SK-N-DZ (cell line): ENCODE results near the gene PTRH2.

Experiments used
- DNase-seq: peaks from one replicate; pipeline ENCODE4 v3.0.0-alpha.2; 2015; ENCODE audit warnings: low spot score

PTRH2 gene

DNA sequence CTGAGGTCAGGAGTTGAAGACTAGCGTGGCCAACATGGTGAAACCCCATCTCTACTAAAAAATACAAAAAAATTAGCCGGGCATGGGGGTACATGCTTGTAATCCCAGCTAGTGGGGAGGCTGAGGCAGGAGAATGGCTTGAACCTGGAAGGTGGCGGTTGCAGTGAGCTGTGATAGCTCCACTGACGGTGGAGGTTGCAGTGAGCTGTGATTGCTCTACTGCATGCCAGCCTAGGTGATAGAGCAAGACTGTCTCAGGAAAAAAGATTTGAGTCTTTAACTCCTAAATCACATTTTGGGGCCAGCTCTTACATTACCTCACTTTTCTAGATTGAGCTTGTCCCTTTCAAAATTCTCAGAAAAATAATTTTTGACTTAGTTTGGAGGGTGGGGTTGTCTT, 15.4 kb upstream of the PTRH2 start:
- DNase-seq, result no peak

DNA sequence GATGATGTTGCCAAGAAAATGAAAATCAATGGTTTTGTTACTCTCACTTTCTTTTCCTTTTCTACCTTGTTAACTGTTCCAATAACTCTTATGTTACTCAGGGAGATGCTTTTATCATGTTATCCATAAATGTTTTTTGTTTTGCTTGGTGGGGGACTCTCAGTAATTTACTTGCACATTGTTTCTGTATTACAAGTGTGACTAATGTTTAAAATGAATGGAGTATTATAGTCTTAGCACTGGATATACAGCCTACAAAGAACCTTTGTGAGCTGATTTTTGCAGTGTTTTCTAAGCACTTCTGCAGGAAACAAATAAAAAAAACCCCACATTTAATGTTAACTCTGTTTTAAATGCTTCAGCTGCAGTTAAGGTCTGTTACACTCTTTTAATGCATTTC, 12.3 kb upstream of the PTRH2 start:
- DNase-seq, result no peak

DNA sequence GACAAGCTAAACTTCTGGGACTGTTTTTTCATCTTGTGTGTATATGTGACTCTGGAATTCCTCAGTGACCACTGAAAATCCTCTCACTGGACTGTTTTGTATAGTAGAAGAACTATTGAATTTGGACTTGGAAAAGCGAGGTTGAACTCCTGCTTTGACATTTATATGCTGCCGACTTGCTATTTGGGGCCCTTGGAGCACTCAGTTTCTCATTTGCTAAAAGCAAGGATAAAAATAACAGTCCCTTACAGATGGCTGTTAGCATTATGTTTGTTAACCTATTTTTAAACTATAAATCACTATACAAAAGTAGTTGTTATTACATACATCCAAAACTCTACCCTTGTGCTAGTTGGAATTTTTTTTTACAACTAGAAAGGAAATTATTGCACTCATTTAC, 9.2 kb upstream of the PTRH2 start:
- DNase-seq, result no peak

DNA sequence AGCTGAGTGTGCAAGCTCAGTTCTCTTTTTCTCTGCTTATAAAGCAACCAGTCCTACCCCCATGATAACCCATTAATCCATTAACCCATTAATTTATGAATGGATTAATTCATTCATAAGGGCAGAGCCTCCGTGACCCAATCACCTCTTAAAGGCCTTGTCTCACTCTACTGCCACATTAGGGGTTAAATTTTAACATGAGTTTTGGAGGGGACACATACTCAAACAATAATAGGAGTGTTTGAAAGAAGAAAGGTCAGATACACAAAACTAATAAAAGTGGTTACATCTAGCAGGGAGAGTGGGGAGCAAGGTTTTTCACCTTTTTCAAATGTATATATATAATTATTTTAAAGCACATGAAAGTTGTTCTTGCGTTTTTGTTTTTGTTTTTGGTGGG, 7.0 kb upstream of the PTRH2 start:
- DNase-seq, result no peak

DNA sequence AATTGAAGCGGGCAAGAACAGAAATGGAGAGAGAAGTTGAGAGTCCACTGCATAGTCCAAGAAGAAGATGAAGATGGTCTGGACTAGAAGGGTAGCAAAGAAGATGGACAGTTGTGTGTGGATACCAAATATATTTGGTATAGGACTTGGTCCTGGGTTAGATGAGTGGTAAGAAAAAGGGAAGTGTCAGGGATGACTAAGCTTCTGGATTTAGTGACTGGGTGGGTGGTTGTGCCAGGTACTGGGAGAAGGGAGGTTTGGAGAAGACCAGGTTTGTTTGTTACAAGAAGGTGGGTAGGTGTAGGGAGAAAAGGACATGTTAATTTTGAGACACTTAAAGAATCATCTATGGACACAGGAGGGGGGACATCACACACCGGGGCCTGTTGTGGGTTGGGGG, 5.6 kb upstream of the PTRH2 start:
- no peak for DNase-seq

DNA sequence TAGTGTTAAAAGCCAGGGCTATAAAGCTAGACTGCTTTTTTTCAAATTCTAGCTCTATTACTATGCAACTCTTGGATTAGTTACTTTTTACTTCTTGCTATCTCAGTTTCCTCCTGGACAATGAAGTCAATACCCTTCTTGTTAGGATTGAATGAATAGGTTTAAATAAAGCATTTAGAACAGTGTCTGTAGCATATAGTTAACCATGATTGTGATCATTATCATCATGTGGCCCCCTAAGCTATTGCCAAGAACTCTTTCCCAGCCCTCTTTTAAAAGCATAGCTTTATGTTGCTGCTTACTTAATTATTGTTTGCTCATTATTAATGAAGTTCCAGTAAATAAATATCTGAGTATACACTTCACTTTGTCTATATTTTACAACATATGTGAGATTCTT, 4.7 kb upstream of the PTRH2 start:
- no peak for DNase-seq

DNA sequence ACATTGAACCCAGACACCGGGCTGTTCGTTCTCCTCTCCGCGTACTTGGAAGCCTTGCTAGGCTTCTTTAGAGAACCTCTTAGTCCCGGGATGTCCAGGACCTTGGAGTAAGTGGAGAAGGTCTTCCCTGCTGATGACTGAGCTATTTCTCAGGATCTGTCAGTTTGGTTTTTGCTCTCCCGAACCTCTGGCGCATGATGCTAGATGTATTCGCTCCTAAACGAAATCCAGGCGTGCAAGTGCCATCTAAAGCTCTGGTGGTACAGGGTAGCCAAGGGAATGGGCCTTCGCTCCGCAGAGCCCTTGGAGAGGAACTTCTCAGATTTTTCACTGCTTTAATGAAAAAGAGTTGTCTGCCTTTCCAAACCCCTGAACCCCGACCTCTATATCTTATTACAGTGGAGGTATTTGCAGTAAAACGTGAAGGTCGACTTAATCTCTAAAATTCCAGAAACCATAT, 771 bp upstream of the PTRH2 start:
- no peak for DNase-seq

DNA sequence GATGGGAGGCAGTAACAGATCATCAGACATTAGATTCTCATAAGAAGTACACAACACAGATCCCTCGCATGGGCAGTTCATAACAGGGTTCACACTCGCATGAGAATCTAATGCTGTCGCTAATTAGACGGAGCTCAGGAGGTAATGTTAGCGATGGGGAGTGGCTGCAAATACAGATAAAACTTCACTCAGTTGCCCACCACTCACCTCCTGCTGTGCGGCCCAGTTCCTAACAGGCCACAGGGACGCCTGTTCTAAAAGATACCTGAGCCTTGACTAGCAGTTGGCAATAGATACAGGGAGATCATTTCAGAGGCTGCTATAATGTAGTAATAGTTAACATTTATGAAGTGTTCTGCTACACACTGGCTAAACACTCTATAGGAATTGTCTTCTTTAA, 4.9 kb downstream of the PTRH2 start:
- DNase-seq, result no peak

DNA sequence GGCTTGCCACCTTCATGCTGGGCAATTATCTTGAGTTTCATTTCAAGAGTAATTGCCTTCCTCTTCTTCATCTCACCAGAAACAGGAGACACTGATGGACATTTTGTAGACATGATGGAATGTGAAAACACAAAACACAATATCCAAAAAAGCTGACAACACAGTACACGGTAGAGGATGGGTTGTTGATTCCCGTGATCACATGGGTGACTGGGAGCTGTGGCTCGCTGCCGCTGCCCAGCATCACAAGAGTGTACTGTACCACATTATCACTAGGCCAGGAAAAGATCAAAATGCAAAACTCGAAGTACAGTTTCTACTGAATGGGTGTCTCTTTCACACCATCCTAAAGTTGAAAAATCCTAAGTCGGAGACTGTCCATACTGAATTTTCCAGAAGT, 7.4 kb downstream of the PTRH2 start:
- DNase-seq, result no peak

DNA sequence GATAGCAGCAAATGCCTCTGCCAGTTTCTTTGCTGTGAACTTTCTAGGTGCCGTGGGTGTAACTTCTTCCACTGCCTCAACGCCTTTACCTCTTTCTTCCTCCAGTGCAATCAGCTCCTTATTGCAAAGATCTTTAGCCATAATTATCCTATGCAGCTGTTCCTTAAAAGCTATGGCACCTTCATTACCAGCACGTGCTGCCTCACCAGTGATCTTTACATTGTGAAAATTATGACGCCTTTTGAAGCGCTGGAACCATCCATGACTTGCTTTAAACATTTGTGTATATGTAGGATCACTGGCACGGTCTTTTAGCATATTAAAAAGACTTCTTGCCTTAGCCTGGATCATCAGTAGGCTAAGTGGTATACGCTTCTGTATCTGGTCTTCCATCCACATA, 8.0 kb downstream of the PTRH2 start:
- no peak for DNase-seq

DNA sequence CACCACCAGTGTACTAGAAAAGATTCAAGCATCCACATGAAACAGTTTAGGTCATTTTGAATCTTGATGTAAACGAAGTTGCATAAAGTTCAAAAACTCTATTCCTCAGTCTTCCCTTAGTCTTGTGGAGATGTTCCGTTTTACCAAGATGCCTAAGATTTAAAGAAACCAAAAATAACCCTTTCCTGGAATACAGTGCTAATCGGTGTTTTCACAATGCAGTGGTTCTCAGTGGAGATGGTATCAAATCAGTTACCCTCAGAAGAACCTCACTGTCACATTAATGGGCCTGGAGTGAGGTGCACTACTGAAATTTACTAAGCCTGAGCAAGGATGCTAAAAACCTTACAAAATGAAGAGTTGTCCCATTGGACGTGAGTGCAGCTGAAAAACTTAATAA, 9.1 kb downstream of the PTRH2 start:
- no peak for DNase-seq

DNA sequence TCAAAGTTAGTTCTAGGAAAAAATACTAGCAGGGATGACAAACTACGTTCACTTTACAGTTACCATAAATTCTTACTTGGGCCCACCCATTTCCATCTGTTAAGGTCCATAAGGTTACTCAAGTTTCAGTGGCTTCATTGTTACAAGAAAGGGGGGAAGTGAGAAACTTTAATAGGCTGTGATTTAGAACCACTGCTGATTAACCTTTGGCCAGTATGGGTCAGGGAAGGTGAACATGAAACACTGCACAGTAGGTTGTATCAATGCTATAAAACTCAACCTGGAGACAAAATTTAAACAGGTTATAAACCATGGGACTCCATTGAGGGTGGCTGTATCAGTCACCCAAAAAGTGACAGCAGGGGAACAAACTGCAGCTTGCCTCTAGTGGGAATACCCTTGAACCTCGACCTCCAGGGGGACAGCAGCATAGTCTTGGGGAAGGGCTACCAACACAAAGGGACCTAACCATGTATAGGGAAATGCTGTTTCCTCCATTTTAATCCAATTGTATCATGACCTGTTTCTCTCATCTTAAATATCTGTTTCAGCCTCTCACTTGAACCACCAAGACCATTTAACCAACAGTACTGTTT, 10.4 kb downstream of the PTRH2 start:
- no peak for DNase-seq

DNA sequence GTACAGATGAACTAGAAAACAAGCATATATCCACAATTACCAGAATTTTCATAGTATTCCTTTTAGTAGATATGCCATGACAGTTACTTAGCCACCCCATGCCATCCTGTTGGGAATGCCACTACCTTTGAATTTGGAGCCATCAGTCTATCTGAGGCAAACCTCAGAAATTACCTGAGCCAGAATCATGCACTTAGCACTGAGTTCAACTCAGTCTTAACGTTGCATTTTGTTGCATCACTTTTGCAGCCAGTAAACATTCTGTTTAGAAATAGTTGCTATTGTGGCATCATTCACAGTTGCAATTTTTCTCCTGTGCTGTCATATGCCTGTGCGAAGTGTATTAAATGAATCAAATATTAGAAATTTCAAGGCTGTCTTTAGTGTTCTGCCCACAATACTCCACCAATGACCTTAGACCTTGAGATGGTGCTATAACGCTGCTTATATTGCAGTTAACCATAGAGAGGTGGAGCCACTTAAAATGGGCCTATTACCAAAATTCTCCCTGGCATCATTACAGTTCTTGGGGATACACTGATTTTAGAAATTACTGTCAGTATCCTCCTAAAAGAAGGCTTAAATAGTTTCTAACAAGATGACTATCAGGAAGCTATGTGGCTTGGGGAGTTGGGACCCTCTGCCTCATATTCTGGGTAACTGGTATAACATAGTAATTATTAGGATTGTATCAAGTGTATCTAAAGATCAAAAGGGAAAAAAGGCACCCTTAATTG, 11.1 kb downstream of the PTRH2 start:
- no peak for DNase-seq

DNA sequence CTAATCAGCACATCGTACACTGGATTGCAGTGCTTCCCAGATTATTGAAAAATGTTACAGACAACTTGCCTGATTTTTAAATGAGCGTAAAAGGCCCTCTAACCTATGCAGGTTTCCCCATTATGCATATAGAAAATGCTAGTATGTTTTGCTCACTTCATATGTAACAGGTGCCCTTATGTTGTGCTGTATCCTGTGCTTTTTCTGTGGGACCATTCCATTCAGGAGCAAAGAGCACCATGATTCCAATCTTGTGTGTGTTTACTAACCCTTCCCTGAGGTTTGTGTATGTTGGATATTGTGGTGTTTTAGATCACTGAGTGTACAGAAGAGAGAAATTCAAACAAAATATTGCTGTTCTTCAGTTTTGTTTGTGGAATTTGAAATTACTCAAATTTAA, 12.9 kb downstream of the PTRH2 start:
- DNase-seq, result no peak

DNA sequence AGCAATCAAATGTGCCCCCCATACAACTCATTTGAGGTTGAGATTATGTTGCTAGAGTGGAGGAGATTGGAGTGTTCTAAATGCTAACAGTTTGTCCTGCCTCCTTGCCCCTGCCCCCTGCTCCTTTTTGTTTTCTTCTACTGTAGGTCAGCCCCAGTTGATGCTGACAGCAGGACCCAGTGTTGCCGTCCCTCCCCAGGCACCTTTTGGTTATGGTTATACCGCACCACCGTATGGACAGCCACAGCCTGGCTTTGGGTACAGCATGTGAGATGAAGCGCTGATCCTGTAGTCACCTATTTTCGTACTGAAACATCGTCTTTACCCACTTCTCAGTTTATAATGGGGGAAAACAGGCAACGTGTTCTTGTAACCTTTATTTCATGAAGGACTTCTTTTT, 13.6 kb downstream of the PTRH2 start:
- no peak for DNase-seq

DNA sequence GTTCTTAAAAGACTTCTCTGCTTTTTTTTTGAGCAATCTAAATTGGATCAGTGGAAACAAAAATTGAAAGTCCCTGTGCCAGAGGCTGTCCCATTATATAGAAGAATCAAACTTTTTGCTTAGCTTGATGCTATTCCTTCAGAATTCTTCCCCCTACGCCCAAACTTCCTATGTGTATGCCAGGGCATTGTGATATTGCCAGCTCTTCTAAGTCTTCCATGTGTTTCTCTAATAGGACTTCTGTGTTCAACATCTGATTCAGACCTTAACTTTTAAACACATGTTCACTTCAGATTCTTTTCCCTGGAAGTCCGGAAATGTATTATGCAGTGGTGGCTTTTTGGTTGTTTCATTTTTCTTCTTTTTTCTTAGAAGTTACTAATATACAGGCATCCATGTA, 18.7 kb downstream of the PTRH2 start:
- DNase-seq, result no peak

DNA sequence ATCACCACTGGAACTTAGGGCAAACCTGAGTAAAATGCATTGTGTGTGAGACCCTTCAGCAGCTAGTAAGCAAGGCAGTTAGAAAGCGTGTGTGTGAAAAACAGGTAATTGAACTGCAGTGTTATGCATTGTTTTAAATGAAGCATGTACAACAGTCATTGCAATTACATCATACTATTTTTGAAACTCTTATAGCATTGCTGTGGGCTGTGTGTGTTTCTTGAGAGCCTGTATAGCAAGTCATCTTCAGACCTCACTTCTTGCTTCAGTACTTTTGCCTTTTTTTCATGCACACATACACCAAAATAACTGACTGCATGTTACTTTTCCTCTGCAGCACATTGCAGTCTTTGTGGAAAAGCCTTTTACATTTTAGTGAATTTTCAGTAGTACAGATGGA, 19.2 kb downstream of the PTRH2 start:
- no peak for DNase-seq

DNA sequence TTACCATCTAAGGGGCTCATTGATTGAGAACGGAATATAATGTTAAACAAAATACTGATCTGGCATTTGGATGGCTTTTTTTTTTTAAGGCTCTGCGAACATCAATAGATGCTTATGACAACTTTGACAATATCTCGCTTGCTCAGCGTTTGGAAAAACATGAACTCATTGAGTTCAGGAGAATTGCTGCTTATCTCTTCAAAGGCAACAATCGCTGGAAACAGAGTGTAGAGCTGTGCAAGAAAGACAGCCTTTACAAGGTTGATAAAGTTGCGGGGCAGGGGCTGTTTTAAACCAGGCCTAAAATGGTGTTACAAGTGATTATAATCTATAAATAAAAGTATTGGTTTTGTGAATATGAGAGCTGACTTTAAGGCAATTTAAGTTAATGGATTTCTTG, 22.3 kb downstream of the PTRH2 start:
- no peak for DNase-seq

DNA sequence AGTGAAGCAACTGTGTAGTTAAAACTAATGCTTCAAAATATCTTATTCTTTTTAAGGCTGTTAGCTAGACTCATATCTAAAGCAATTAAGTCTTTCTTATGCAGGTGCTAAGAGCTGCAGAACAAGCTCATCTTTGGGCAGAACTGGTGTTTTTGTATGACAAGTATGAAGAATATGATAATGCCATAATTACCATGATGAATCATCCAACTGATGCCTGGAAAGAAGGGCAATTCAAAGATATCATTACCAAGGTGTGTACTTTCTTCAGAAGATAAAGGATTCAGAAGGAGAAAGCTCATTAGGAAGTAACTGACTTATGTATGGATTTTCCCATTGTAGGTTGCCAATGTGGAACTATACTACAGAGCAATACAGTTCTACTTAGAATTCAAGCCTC, 23.9 kb downstream of the PTRH2 start:
- no peak for DNase-seq

DNA sequence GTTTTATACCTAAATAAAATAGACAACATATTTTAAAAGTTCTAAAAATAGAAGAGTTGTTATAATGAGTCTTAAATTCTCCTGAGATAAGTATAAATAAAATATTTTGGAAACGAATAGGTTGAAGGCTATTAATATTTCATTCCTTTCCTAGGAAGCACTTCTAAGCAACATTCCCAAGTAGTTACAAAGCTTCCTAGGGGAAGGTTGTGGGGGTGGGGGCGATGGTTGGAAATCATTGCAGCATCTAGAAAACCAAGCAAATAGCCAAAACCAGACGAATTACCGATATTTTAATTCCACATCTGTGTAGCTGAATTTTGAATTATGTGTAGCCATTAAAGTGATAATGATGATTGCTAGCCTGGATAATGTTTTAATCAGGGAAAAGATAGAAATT, 26.9 kb downstream of the PTRH2 start:
- no peak for DNase-seq

DNA sequence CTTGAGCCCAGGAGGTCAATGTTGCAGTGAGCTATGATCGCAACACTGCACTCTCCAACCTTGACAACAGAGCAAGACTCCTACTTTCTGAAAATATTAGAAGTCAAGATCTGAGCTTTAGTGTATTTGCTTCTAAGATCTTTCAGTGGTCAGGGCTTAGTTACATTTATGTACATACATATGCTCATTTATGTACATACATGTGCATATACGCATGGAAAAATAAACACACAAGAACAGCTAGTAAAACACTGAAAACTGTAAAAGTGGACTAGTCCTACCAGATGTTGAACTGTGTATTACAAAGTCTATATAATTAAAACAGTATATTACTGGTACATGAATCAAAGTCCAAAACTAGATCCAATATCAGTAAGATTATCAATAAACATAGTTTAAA, 28.3 kb downstream of the PTRH2 start:
- no peak for DNase-seq

DNA sequence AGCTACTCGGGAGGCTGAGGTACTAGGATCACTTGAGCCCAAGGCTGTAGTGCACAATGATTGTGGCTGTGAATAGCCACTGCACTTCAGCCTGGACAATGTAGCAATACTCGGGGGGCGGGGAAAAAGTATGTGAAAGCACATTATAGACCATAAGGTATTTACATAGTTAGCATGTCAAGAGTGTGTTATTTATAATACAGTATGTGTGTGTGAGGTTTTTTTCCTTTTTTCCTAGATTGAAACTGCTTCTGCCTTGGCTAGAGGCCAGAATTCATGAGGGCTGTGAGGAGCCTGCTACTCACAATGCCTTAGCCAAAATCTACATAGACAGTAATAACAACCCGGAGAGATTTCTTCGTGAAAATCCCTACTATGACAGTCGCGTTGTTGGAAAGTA, 30.5 kb downstream of the PTRH2 start:
- DNase-seq, result no peak

DNA sequence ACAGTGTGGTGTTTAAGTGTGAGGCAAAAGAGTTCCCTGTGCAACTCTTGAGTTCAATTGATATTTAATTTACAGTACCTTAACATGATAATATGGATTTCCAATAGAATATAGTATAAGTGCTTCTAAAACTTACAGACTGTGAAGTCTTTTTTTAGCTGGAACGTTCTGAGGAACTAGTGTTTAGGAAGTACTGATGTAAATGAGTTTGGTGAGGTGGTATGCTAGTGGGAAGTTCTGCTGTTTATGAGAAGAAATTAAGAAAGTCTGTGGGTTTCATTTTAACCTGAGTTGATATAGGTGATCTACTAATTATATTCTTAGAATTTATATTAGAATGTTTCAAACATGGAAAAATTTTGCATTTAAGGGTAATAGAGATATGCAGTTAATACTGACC, 32.0 kb downstream of the PTRH2 start:
- DNase-seq, result no peak

DNA sequence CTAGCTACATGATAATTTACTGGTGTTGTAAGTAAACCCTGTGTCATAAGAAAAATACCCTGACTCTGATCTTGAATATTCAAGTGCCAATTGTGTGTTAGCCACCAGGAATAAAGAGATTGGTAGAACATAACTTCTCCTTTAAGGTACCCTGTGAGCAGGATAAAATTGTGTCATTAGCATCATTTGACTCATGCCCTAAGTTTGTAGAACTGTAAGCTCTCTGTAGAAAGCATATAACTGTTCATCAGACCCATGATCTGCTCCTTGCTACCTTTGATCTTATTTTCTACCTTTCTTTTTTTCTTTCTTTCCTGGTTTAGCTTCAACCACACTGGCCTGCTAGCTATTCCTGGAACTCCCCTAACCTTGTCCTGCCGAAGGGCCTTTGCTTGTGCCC, 35.8 kb downstream of the PTRH2 start:
- no peak for DNase-seq
